NCI-H2081 (cell line): ENCODE measurements around the gene PKDCC.

ENCODE experiments used
- DNase-seq, 2 experiments: peaks; one replicate each; lab custom pipeline; 2025; lab: John Stamatoyannopoulos, UW

PKDCC gene

DNA sequence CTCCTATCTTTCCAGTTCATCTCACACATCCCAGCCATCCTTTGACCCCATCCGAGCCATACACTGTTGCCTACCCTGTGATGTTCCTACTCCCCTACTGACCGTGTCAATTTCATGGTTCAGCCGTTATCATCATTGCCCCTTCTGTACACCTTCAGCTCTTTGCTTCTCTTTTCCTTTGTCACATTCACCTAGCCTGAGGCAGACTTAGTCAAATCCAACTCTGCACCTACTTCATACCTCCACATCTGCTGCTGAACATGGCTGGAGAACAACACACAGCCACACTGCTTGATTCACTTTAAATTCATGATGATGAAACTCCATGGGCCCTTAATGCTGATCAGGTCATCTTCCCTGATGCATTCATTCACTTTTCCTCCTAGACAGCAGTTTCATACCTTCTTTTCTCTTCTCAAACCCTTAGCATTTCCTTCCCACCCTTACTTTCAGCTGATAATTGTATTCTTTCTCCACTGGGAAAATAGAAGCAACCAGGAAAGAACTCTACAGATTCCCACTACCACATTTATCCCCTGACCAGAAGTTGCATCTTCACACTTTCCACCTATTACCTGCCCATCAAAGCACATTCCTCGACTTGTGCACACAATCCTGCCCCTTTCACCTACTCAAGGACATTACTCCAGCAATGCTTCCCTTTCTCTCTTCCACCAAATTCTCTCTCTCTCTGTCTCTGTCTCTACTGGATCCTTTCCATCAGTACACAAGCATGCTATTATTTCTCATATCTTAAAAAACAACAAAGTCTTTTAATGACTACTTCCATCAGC lies 59.6 kb downstream of the PKDCC start:
- no peak for DNase-seq
